NCI-H460 (cell line): Measurements from ENCODE around the gene SEC24D. TPM values are rescaled to one million over a fixed set of nuclear protein-coding genes. Genes with fewer than 3 reads are reported as not detected.

Experiments used
- DNase-seq: peaks from one replicate; pipeline ENCODE4 v3.0.0-alpha.2; 2016; ENCODE audit warnings: low read depth; ENCODE audit errors: extremely low read depth
- total RNA-seq: library from RNA; depleted of rRNA; stranded (reverse); fragments of >200 nt; shearing (Covaris generic); gene quantifications from 2 replicates; pipeline ENCODE4 v1.2.3, GENCODE V29; 2014

Gene SEC24D
- total RNA-seq, 1 experiment from 2014 or later: 25.6 TPM

GRCh38 chr4:118845552-118846050 is 9.7 kb upstream of the SEC24D start:
- DNase-seq: no peak

DNA sequence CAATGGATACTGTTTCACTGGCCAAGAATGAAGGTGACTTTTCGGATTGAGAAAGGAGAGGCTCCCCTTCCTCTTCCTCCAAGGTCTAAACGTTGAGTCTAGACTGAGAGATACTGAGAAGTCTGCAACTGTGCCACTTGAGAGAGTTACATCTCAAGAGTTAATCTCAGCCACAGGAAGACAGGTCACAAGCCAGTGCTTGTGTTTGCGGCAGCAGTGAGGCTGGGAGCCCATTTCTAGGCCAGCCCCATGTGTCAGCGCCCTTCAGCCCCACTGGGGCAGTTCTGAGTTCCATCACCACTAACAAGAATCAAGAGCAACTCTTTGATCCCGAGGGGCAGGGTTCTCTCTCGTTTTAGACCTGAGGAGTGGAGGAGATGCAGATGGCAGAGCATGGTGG is 7.3 kb upstream of the SEC24D start:
- DNase-seq: no peak

DNA sequence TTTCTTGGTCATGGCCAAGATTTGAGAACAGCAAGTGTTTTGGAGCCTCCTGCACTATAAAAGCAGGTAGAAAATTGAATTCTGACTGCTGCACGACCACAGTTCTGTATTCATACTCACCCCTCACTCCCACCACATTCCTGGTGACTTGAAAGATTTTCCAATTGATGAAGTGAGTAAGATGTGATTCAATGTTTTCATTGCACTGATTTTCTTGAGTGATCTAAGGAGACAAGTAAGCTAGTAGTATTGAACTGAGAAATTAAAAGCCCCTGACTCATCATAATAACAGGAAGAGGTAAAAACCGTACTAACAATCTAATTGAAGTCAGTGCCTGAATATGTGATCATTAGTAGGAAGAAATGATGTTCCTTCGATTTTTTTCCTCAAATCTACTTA is 6.1 kb upstream of the SEC24D start:
- no peak for DNase-seq

- DNase-seq: no peak
Observed at GRCh38 chr4:118839221-118839927, 3.4 kb upstream of the SEC24D start.

DNA sequence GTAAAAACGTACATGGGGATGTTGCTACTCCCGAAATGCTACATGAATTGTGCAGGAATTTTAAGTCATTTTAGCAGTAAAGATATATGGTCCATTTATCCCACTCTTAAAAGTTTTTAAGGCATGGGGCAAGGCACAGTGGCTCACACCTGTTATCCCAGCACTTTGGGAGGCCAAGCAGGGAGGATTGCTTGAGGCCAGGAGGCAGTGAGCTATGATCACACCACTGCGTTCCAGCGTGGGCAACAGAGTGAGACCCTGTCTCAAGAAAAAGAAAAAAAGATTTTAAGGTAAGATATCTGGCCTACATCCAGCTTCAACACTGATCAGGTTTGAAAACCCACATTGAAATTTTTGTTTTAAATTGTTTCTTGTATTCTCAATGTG is 1.2 kb upstream of the SEC24D start:
- DNase-seq: no peak

DNA sequence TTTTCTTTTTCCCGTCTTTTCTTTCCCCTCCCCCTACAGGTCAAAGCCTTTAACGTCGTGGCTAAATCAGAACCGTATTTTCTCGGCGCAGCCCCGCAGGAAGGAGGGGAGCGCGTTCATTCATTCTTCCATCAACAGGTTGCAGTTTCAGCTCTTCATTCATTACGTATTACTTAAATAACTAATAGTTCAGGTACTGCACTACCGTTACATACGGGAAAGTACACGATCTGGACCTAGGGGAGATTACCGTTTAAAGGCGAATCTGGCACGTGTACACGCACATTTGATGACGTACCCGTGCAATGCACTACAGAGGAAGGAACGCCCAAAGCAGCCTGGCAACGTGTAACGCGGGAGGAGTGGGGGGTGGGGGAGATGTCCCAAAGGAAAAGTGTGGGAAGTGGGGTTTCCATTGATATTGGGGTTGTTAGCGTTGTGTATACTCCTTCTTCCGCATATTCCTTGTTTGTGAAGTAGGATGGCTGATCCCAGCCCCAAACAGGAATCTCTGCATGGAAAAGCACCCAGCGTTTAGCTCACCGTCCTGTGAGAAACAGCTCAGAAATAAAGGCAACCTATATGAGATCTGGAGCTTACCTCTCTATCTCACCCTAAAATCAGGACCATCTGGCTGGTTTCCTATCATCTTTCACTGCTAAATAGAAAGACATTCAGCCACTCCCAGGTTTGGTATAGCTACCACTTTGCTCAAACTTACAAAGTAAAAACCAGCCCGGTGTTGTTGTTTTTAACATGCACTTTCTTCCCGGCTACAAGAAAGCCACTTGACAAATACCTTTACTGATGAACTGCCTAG is 585 bp upstream of the SEC24D start:
- peak; percentile 36 for DNase-seq

DNA sequence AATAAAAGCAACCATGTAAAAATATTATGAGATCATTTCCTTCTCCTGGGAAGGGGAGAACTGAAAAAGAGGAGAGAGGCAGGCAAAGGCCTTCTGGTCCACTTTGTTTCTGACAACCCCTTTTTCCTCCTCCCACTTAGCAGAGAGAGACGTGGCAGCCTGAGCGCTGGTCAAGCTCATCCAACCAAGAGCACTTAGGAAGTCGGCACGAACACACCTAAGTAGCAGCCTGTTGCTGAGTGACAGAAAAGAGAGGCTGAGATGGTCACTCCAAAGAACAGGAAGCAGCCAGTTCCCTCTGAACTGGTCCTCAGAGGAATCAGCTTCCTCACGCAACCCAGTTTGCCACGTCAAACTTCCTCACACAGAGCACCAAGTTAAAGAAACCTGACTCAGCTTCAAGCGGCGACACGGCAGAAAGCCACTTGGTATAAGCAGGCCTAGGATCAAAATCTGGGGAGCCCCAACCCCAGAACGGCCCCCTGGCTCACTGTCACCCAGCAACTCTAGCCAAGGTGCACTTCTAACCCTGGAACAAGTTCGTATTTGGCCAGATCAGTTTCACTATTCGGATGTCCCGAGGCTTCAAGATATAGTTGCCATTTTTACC is 861 bp downstream of the SEC24D start:
- peak; percentile 34 for DNase-seq

- DNase-seq: no peak
Observed at GRCh38 chr4:118834070-118834469, 1.9 kb downstream of the SEC24D start.

DNA sequence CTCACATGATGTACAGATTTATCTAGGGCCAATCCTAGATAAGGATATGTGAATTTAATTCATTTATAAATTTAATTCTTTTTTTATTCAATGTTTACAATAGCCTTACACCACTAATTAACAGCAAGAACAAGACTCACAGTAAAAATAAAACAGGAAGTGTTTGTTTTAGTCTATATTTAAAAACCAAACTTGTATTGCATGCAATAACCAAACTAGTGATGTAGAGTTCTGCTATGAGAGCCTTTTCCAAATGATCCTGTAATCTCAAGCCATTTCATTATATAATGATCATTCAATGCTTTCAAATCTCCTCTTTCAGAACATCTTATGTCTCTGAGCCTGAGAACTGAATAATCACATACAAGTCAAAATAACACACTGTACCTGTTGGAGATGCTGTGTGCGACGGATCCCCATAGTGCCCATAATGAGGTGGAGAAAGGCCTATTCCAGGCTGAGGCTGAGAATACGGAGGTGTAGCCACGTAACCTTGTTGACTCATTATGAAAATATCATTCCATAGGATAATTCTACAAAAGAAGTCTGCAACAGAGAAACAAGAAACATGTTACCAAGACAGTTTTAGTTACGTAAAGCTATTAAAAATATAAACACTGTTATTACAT is 2.6 kb downstream of the SEC24D start:
- no peak for DNase-seq

DNA sequence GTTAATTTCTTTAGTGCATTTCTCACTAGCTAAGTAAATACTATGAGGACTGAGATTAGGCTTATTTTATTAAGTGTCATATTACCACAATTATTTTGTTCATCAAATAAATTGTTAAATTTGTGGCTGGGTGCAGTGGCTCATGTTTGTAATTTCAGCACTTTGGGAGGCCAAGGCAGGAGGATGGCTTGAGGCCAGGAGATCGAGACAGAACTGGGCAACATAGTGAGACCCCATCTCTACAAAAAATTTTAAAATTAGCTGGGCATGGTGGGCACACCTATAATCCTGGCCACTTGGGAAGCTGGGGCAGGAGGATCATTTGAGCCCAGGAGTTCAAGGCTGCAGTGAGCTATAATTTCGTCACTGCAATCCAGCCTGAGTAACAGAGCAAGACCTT is 6.8 kb downstream of the SEC24D start:
- DNase-seq: no peak

DNA sequence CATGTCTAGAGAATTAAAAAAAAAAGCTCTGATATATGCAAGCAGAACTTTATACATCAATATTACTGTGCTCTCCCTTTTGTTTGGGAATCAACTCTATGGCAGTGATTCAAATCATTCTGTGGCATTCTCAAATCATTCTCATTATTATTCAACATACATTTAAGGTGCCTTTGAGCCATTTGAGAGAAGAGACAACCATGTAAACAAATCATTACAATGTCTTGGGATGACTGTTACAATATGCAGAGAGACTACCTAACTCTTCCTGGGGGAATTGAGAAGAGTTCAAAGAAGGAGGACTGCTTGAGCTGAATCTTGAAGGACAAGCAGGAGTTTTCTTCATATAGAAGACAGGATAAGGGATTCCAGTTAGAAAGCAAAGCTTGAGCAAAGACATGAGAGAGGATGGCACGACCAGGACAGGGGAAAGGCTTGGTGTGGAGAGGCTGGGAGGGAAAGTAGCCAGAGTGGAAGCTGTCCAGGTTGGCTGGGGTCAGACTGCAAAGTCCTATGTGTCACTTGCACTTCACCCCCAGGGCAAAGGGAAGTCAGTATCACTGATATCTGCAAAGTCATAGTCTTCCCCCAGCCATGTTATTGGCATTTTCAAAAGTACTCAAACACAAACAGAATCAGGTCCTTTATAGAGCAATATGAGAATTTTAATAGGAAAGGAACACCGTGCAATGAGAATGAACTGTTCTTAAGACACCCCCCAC is 9.0 kb downstream of the SEC24D start:
- DNase-seq: no peak

- DNase-seq: no peak
Observed at GRCh38 chr4:118825799-118826198, 10.1 kb downstream of the SEC24D start.

GRCh38 chr4:118824141-118824540 is 11.8 kb downstream of the SEC24D start:
- no peak for DNase-seq

DNA sequence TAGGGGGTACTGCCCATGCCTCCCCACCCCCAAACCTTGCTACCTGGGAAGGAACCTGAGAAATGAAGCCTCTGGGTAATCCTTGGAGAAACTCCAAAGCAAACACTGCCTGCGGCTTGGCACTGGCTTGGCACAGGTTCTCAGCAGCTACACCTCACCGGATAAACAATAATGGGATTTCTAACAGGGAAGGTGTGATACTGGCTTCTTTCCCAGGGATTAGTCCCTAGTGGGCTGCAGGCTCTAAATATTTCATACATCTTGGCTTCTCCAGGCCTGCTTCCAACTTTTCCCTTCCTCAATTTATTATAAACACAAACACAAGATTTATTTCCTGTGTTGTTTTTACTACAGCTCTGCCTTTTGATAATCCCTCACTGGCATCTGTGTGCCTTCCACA is 12.5 kb downstream of the SEC24D start:
- DNase-seq: no peak

DNA sequence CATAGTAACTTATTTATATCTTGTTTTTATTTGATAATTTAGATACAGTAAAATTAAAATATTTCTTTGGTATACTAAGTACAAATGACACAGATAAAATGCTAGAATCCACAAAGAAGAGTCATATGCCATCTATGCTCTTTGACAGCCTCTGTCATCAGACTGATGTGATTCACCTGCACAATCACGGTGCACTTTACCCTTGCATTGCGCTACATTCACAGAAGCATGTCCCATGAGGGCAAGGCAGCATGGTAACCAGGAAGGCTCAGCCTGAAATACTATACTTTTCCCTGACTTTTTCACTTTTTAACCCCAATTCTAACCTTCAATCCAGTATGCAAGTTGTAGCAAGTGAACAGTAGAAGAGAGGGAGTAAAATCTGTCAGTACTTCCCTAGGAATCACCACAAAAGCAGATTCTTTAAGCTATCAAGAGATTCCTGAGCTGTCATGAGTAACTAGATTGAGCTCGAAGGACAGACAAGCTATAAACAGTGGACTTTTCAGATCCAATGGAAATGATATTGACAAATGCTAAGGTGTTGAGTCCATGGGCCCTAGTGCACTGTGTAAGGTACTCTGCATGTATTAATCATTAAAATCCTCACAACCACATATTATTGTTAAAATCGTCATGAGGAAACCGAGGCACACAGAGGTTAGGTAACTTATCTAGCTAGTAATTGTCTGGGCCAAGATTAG is 14.2 kb downstream of the SEC24D start:
- DNase-seq: no peak

DNA sequence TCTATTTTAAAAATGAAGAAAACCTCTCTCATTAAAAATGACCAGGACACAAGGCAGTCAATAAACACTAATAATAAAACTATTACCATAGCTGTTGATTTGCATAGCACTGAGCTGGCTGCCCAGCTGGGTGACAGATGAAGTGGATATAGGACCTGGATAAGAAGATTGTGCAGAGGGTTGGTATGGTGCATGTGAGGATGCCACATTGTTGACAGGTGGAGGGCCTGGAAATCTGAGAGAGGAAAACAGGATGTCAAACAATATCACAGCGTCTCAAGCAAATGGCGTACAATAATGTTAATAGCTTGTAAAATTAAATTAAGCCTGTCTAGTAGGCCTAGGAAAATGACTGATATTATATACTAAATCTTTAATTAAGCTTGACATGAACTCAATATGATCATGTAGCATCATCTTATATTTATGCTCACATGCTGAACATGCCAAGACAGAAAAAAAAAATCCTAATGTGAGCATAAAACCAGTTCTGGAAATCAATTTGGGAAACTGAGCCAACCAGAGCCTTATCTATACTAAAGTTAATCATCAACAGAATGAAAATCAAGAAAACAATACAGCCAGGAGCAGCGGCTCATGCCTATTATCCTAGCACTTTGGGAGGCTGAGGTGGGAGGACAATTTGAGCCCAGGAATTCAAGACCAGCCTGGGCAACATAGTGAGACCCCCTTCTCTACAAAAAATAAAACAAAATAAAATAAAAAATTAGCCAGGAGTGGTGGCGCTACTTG is 18.6 kb downstream of the SEC24D start:
- DNase-seq: no peak

DNA sequence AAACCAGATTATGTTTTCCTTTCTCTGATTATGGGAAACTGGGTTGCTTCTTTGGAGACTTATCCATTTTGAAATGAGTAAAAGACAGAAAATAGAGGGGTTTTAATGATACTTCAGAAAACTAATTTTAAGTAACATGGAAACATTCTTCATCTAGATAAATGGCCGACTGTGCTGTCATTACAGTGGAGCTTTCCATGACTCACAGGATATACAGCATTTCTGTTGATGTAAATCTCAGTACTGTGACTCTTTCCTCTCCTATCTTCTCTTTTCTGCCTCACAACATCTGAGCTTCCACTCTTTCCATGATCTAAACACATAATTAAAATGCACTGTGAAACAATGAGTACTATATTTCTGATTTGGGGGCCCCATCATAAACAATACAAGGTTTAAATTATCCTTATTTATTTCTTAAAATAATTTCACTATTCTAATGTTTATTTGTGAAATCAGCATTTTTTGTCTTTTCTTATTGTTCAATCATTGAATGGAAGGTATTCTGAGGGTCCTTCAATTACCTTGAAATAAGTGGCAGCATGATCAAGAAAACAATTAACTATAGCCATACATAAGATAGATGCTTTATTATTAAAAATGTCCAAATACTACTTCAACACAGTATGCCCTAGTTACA is 19.3 kb downstream of the SEC24D start:
- DNase-seq: no peak

GRCh38 chr4:118814891-118815290 is 21.0 kb downstream of the SEC24D start:
- no peak for DNase-seq

- no peak for DNase-seq
Observed at GRCh38 chr4:118814058-118814457, 21.9 kb downstream of the SEC24D start.
